Measurements from ENCODE around the gene THSD7A. TPM values are rescaled to one million over a fixed set of nuclear protein-coding genes. Genes with fewer than 3 reads are reported as not detected.

THSD7A gene
- total and polyA plus RNA-seq, 2 of the 13 experiments (the other 11 are each of a cell fraction or from before 2014, with no cell fraction given), result 0.01 to 0.07 TPM

DNA sequence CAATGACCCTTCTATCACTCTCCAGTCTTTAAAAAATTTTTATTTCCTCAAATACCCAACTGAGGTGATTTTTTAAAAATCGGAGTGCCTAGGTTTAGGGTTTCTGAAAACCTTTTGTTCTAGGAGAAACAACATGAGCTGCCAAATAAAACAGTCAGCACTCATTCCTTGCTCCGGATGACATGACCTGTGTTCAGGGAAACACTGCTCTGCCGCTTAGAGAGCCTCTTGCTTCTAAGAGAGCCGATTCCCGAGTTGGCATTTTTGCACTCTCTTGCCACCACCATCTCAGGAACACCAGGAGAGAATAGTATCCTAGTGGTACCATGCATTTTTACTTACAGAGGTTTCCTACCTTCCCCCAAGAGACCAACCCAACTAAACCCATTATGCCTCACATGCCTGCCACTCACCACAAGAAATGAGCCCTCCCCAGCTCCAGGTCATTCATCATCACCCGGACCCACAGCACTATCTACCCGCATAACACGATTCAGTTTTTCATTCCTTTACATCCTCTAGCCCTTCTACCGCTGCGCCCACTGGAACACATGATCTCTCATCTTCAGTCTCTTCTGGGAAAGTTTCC, 365.4 kb downstream of the THSD7A start:
- Histone ChIP-seq H3K27me3 (ENCODE audit: control insufficient read depth in 1 of 2, insufficient read depth in 2 of 2, low read length in 2 of 2) (no peaks in the 10 kb centered on the region), H3K9ac (ENCODE audit: insufficient read depth, low read depth, low read length) (no peak overlapping the region), H2AFZ (ENCODE audit: low read length) (no peak overlapping the region), H3K79me2 (ENCODE audit: insufficient read depth, low read length) (no peaks in the 10 kb centered on the region), H3K4me2 (ENCODE audit: low read depth, low read length) (no peak overlapping the region), H3K36me3 (replicated peaks in 1 of 2; ENCODE audit: control insufficient read depth in 1 of 2, insufficient read depth in 2 of 2, low read length in 2 of 2) (no peaks in the 10 kb centered on the region), H3K4me3 (replicated peaks in 1 of 3; ENCODE audit: insufficient read depth in 1 of 3, low read depth in 2 of 3, low read length in 3 of 3) (no peak overlapping the region), H3K4me1 (ENCODE audit: insufficient read depth, low read length) (no peaks in the 10 kb centered on the region), H4K20me1 (ENCODE audit: insufficient read depth, low read length) (no peaks in the 10 kb centered on the region), H3K27ac (ENCODE audit: extremely low read length, insufficient read depth, low read length) (no peak overlapping the region), H3K9me3 (ENCODE audit: low read length) (no peaks in the 10 kb centered on the region)
- BruUV-seq (replicated peaks), result no TSS peak
- DNase-seq (ENCODE audit: low spot score) (no peak), ATAC-seq (no peak), FAIRE-seq (no peak)
- CTCF ChIA-PET (ENCODE audit: low intra/inter-chr PET ratio, low total read pairs), result no interaction called here
- 20% methylated on average over 10 of the region's 10 CpGs for WGBS (ENCODE audit: low lambda C conversion rate)
- POLR2A ChIA-PET, result no interaction called here
- intact Hi-C loops (cut with micrococcal nuclease; ENCODE audit: unreplicated experiment) (no loop called here), in situ Hi-C loops (cut with HindIII; ENCODE audit: extremely low pct_ligation_motif_present, low pct_unique_long_range_greater_than_20kb) (no loop called here)
- TF ChIP-seq ZIK1 (CRISPR knock-in tag; IDR thresholded peaks at IDR 0.05; ENCODE audit: borderline replicate concordance, low read depth) (no peak), U2AF2 (IDR thresholded peaks at IDR 0.05; ENCODE audit: low read depth, low read length) (no peak), ZNF883 (CRISPR knock-in tag; IDR thresholded peaks at IDR 0.05; ENCODE audit: not compliant biosample characterization) (no peak)
- TF ChIP-seq, protein P1, sequence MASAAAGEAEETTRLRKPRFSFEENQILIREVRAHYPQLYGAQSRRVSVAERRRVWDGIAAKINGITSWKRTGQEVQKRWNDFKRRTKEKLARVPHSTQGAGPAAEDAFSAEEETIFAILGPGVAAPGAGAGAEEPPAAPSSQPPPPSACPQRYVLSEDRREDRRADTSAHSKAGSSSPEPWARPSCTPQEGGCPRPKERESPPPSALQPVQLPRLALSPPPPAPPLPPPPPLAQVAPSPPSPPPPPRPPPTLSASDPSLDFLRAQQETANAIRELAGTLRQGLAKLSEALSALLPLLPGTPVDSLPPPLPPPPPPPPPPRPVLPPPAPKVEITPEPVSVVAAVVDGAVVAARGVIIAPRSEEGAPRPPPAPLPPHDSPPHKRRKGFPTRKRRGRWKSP (CRISPR knock-in tag; IDR thresholded peaks at IDR 0.05), result no peak
- TF ChIP-seq, protein P2, sequence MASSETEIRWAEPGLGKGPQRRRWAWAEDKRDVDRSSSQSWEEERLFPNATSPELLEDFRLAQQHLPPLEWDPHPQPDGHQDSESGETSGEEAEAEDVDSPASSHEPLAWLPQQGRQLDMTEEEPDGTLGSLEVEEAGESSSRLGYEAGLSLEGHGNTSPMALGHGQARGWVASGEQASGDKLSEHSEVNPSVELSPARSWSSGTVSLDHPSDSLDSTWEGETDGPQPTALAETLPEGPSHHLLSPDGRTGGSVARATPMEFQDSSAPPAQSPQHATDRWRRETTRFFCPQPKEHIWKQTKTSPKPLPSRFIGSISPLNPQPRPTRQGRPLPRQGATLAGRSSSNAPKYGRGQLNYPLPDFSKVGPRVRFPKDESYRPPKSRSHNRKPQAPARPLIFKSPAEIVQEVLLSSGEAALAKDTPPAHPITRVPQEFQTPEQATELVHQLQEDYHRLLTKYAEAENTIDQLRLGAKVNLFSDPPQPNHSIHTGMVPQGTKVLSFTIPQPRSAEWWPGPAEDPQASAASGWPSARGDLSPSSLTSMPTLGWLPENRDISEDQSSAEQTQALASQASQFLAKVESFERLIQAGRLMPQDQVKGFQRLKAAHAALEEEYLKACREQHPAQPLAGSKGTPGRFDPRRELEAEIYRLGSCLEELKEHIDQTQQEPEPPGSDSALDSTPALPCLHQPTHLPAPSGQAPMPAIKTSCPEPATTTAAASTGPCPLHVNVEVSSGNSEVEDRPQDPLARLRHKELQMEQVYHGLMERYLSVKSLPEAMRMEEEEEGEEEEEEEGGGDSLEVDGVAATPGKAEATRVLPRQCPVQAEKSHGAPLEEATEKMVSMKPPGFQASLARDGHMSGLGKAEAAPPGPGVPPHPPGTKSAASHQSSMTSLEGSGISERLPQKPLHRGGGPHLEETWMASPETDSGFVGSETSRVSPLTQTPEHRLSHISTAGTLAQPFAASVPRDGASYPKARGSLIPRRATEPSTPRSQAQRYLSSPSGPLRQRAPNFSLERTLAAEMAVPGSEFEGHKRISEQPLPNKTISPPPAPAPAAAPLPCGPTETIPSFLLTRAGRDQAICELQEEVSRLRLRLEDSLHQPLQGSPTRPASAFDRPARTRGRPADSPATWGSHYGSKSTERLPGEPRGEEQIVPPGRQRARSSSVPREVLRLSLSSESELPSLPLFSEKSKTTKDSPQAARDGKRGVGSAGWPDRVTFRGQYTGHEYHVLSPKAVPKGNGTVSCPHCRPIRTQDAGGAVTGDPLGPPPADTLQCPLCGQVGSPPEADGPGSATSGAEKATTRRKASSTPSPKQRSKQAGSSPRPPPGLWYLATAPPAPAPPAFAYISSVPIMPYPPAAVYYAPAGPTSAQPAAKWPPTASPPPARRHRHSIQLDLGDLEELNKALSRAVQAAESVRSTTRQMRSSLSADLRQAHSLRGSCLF (CRISPR knock-in tag; IDR thresholded peaks at IDR 0.05; ENCODE audit: borderline replicate concordance), result no peak
